BLaER1 (cell line): ENCODE results near the gene SLC12A8.

Experiments
- H3K27ac ChIP-seq: shearing (Covaris generic); formaldehyde crosslinking; 2 replicates; pipeline ENCODE4 v1.8.1; 2022
- H3K27me3 ChIP-seq: shearing (Covaris generic); formaldehyde crosslinking; 2 replicates; pipeline ENCODE4 v1.8.1; 2022
- H3K36me3 ChIP-seq: shearing (Covaris generic); formaldehyde crosslinking; 2 replicates; pipeline ENCODE4 v1.8.1; 2022
- H3K4me1 ChIP-seq: shearing (Covaris generic); formaldehyde crosslinking; 2 replicates; pipeline ENCODE4 v1.8.1; 2022
- H3K4me2 ChIP-seq: shearing (Covaris generic); formaldehyde crosslinking; 2 replicates; pipeline ENCODE4 v1.8.1; 2022
- H3K4me3 ChIP-seq: shearing (Covaris generic); formaldehyde crosslinking; 2 replicates; pipeline ENCODE4 v1.8.1; 2022
- H3K9ac ChIP-seq: shearing (Covaris generic); formaldehyde crosslinking; 2 replicates; pipeline ENCODE4 v1.8.1; 2022
- H3K9me3 ChIP-seq: shearing (Covaris generic); formaldehyde crosslinking; 2 replicates; pipeline ENCODE4 v1.8.1; 2022
- H4K20me1 ChIP-seq: shearing (Covaris generic); formaldehyde crosslinking; 2 replicates; pipeline ENCODE4 v1.8.1; 2022
- Cebpa-rat ChIP-seq: shearing (Covaris generic); IDR thresholded peaks from 2 replicates; pipeline ENCODE4 v1.8.1; 2022

SLC12A8 gene

DNA sequence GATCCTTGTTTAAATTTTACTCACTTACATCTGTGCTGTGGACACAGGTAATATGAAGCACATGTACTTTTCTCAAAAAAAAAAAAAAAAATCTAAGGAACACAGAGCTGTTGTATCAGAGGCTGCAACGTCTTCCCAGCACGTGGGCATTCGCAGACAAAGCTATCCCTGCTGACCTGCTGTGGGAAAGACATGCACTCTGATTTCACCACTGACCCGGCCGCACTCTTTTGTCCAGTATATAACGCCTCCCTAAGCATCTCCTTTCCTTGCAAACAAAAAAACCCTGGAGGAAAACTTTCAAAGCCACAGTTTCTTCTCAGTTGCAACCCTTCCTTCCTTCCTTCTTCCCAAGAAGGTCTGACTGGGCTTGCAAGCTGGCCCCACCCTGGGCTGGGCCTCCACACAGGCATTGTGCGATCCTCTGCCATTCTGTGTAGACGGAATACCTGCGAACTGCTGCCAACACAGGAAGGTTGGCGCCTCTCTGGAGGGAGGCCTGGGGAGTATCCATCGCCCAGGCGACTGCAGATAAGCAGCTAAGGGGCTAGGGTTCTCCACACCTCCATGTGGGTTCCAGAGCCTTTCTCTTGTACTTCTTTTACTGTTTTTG lies 50.8 kb downstream of the SLC12A8 start:
- Histone ChIP-seq H3K4me3 (no peak overlapping the region), H3K4me1 (peaks cover 11% of the 10 kb centered on the region), H3K27me3 (no peaks in the 10 kb centered on the region), H3K27ac (no peak overlapping the region), H3K36me3 (no peaks in the 10 kb centered on the region), H4K20me1 (no peaks in the 10 kb centered on the region), H3K9me3 (no peaks in the 10 kb centered on the region), H3K4me2 (no peak overlapping the region), H3K9ac (no peak overlapping the region)
- no peak for TF ChIP-seq Cebpa-rat

DNA sequence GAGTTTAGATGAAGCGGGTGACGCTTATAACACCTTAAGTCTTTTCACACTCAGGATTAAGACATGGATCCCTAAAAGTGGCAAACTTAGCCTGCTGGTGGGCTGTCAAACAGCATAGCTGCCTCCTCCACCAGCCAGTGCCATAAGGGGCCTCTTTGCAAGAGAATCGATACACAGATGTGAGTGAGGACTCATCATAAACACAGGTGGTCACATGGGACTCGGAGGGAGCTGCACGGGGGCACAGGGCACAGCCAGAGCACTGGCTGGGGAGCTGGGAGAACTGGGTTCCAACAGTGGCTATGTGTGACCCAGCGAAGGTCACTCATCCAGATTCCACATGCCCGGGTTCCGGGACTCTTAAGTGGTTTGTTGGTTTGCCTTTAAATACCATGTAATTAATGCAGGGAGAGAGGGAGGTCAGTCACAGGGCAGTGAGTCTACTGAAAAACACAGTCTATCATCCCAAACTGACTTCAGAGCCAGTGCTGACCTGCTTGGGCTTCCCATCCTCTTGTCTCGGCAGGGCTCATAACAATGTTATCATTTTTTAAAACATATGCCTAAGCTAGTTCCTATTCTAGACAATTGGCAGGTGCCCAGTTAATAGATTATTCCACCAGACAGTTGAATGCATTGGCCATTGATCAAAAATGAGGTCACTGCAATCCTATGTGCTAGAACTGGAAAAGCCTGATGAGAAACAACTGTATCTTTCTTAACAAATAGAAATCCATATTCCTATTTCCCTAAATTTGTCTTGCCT lies 51.8 kb downstream of the SLC12A8 start:
- Histone ChIP-seq H3K9me3 (no peaks in the 10 kb centered on the region), H3K4me2 (no peak overlapping the region), H3K4me3 (no peak overlapping the region), H4K20me1 (no peaks in the 10 kb centered on the region), H3K27ac (no peak overlapping the region), H3K4me1 (peaks cover 16% of the 10 kb centered on the region), H3K36me3 (no peaks in the 10 kb centered on the region), H3K27me3 (no peaks in the 10 kb centered on the region), H3K9ac (no peak overlapping the region)
- no peak for TF ChIP-seq Cebpa-rat

DNA sequence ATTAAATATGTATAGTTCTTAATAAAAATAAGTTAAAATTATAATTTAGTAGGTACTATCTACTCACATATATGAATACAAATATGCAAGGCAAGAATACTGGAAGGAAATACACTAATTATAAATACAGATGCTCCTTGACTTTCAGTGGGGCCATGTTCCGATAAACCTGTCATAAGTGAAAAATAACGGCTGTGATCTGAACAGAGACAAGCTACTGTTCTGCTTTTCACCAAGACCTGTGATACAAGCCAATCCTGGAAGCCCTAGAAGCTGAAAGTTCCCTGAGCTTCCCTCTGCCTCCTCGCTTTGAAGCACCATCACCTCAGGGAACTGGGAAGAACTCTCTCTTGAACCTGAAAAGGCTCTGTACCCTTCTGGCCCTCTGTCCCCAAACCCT lies 55.4 kb downstream of the SLC12A8 start:
- Histone ChIP-seq H3K9ac (no peak overlapping the region), H3K4me3 (no peak overlapping the region), H3K4me1 (peaks cover 37% of the 10 kb centered on the region), H3K27me3 (no peaks in the 10 kb centered on the region), H3K36me3 (no peaks in the 10 kb centered on the region), H3K27ac (no peak overlapping the region), H3K4me2 (no peak overlapping the region), H4K20me1 (no peaks in the 10 kb centered on the region), H3K9me3 (no peaks in the 10 kb centered on the region)
- no peak for TF ChIP-seq Cebpa-rat

DNA sequence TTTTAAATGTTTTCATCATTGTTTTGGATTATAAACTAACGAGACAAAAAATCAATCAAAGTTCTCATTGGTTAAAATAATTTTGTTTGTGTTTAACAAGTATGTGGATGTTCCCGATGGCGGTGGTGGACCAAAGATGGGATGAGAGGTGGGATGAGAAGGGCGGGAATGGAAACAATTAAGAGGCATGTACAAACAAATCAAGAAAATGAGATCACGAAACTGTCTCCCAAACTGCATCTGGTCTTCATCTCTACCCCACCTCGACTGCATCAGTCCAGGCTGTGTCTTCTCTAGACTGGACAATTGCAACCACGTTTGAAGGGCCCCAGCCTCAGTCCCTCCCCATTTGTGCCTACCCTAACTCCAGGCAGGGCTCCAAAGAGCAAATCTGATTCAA lies 56.1 kb downstream of the SLC12A8 start:
- no peaks in the 10 kb centered on the region for H3K36me3 ChIP-seq
- H3K27me3 ChIP-seq, result no peaks in the 10 kb centered on the region
- no peak for TF ChIP-seq Cebpa-rat
- H3K9ac ChIP-seq, result no peak overlapping the region
- H3K27ac ChIP-seq, result no peak overlapping the region
- no peaks in the 10 kb centered on the region for H3K9me3 ChIP-seq
- H3K4me3 ChIP-seq, result no peak overlapping the region
- H4K20me1 ChIP-seq, result no peaks in the 10 kb centered on the region
- H3K4me1 ChIP-seq, result peaks cover 40% of the 10 kb centered on the region
- no peak overlapping the region for H3K4me2 ChIP-seq

DNA sequence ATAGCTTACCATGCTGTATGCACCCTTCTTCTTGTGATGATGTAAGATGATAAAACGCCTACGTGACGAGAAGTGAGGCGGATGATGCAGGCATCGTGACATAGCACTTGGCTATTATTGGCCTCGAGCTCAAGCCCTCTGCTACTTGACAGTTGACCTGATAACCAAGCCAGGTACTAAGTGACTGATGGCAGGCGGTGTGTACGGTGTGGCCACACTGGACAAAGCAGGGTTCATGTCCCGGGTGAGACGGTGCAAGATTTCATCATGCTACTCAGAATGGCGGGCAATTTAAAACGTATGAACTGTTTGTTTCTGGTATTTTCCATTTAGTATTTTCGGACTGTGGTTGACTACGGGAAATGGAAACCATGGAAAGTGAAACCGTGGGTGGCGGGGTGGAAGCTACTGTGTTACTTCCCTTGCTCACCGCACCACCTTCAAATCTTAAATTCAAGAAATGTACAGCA lies 57.7 kb downstream of the SLC12A8 start:
- Histone ChIP-seq H3K9ac (no peak overlapping the region), H4K20me1 (no peaks in the 10 kb centered on the region), H3K4me3 (peak overlapping the region; percentile 13; the same call in 1 of the 2 replicates), H3K27ac (peak overlapping the region; percentile 19; the same call in 1 of the 2 replicates), H3K4me2 (peak overlapping the region; percentile 73), H3K27me3 (no peaks in the 10 kb centered on the region), H3K9me3 (no peaks in the 10 kb centered on the region), H3K4me1 (peaks cover 51% of the 10 kb centered on the region), H3K36me3 (no peaks in the 10 kb centered on the region)
- TF ChIP-seq Cebpa-rat, result 0 out of 2 replicates have a peak, but pooled peaks have one; percentile 21

DNA sequence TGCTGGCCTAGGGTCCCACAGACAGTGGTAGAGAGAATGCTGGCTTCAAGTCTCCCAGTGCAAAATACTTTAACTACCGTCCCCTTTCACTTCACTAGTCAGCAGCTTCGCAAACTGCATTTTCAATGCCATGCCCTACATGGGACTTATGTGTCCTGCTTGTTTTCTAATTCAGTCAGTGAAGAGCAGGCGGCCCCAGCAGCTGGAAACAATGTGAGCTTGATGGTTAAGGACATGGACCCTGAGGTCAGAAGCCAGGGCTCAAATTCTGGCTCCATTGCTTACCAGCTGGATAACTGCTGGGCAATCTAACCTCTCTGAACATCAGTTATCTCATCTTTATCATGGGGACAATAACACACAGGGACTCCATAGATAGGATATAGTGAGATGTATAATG lies 58.4 kb downstream of the SLC12A8 start:
- TF ChIP-seq Cebpa-rat, result no peak
- Histone ChIP-seq H3K4me2 (peak overlapping the region; percentile 73), H3K9me3 (no peaks in the 10 kb centered on the region), H3K9ac (no peak overlapping the region), H3K27ac (0 out of 2 replicates have a peak overlapping the region, but pooled peaks have one; percentile 19), H3K36me3 (no peaks in the 10 kb centered on the region), H3K4me3 (no peak overlapping the region), H3K27me3 (no peaks in the 10 kb centered on the region), H4K20me1 (no peaks in the 10 kb centered on the region), H3K4me1 (peaks cover 59% of the 10 kb centered on the region)

DNA sequence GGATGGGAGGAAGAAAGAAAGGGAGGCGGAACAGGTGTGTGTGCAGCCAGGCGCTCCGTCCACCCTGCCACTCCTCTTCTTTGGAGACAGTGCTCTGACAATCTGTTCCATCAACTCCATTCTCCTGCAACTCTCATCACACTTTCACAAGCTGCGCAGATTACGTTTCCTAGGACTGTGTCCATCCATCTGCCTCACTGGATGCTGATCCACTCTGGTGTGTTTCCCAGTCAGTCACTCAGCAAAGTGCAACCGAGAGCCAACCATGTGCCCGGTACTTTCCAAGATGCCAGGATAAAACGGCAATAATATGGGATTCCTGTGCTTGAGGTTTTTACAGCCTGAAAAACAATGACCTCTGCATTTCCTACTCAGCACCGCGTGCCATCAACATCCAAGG lies 59.6 kb downstream of the SLC12A8 start:
- Histone ChIP-seq H3K36me3 (no peaks in the 10 kb centered on the region), H3K27ac (no peak overlapping the region), H3K4me1 (peaks cover 70% of the 10 kb centered on the region), H3K27me3 (no peaks in the 10 kb centered on the region), H4K20me1 (no peaks in the 10 kb centered on the region), H3K4me2 (no peak overlapping the region), H3K4me3 (no peak overlapping the region), H3K9me3 (peaks cover 6% of the 10 kb centered on the region; the same call in 1 of the 2 replicates), H3K9ac (no peak overlapping the region)
- TF ChIP-seq Cebpa-rat, result no peak

DNA sequence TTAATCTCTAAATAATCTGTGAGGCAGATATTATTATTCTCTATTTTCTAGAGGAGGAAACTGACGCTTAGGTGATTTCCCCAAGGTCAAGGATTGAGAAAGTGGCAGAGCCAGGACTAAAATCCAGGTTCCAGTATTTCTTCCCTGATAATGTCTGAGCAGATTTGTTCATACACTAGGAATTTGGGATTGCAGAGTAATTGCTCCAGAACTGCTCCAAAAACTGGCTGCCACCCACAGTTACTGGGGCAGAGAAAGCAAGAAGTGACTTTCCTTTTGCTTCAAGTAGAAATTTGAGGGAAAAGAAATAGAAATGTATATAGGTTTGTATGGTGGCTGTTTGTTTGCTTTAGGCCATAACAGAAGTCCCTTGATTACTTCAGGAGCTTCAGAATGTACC lies 60.6 kb downstream of the SLC12A8 start:
- Histone ChIP-seq H3K27me3 (no peaks in the 10 kb centered on the region), H3K27ac (no peak overlapping the region), H4K20me1 (no peaks in the 10 kb centered on the region), H3K36me3 (no peaks in the 10 kb centered on the region), H3K9me3 (peaks cover 6% of the 10 kb centered on the region; the same call in 1 of the 2 replicates), H3K4me2 (no peak overlapping the region), H3K4me1 (peaks cover 81% of the 10 kb centered on the region), H3K4me3 (no peak overlapping the region), H3K9ac (no peak overlapping the region)
- no peak for TF ChIP-seq Cebpa-rat

DNA sequence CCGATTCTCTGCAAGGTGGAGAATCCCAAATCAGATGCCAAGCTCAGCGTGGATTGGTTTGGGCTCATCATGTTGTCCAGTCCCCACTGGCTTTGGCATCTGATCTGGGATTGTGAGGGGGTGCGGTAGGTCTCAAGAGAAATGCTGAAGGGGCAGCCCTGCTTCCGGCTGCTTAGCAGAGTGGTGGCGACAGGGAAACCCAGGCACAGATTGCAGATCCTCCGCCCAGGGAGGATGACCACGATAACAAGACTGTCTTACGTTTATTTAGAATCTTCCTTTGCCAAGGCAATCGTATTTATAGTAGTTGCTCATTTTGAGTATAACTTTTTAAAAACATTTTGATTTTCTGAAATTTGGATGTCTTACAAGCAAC lies 61.1 kb downstream of the SLC12A8 start:
- Histone ChIP-seq H3K9me3 (peaks cover 6% of the 10 kb centered on the region; the same call in 1 of the 2 replicates), H3K27me3 (no peaks in the 10 kb centered on the region), H3K36me3 (no peaks in the 10 kb centered on the region), H3K27ac (no peak overlapping the region), H4K20me1 (no peaks in the 10 kb centered on the region), H3K4me2 (0 out of 2 replicates have a peak overlapping the region, but pooled peaks have one; percentile 8), H3K4me1 (peaks cover 85% of the 10 kb centered on the region), H3K9ac (no peak overlapping the region), H3K4me3 (no peak overlapping the region)
- TF ChIP-seq Cebpa-rat, result no peak
